SK-N-MC (cell line): ENCODE data around the gene FADS2.

ENCODE experiments used
- EZH2 ChIP-seq: fragments of 200-600 bp; sonication (generic); IDR thresholded peaks from one replicate; pipeline ENCODE4 v1.6.1; 2017; ENCODE audit warnings: antibody characterized with exemption
- POLR2AphosphoS5 ChIP-seq: IDR thresholded peaks from 2 replicates; pipeline ENCODE4 v1.6.1; 2012; ENCODE audit warnings: mild to moderate bottlenecking, low read depth, low read length, borderline replicate concordance

- TF ChIP-seq POLR2AphosphoS5 (peak; percentile 97), EZH2 (no peak)
Measured at GRCh38 chr11:61827571-61828378, at the start of gene FADS2.
